Heart left ventricle (tissue), 13 donors: ENCODE measurements around the gene CDH10.

ENCODE experiments used
- CTCF ChIP-seq, 12 donors: fragments of 200-600 bp; sonication (generic) in 4 of 12; IDR thresholded peaks; one replicate each; pipeline versions ENCODE4 v1.5.0 to v1.8.0; 2018 to 2022; ENCODE audit warnings: antibody characterized with exemption in 12 of 12, mild to moderate bottlenecking in 5 of 12
- POLR2A ChIP-seq, 2 donors: fragments of 450-650 bp; IDR thresholded peaks; one replicate each; pipeline ENCODE4 v1.6.1; 2017; ENCODE audit warnings: antibody characterized with exemption in 2 of 2, mild to moderate bottlenecking in 2 of 2, moderate library complexity in 2 of 2
- donor health status: ischemic (EF 13 %, LVEDD 7.1; RV severe dilation, severe dysfunction).
- donor health status: DM: no; HTN: yes; CAD: no.
- donor health status: DM: no; HTN: no; CAD: no.
- donor health status: ischemic (EF 25% LVEDD 6.9; RV normal size, moderate dysfunction).
- donor health status: ischemic (EF 25% LVEDD 5.7; RV mildly dilated, moderate dysfunction).
- donor health status: ischemic (EF 35%, LVEDD 5.7; RV mildly dilated, moderate dysfunction).
- donor health status: nonischemic (EF 11% LVEDD 7.7; RV severe dilation, severe dysfunction).
- donor health status: DM: yes; HTN: yes; CAD: no.
- donor health status: PGD.
- donor health status: ischemic (EF 29% LVEDD 5.4; RV normal size, mild dysfunction).
- donor health status: nonischemic (EF 23%, LVEDD 6.1; RV moderate dilation, normal function).

GRCh38 chr5:24491490-24491889, 153.3 kb downstream of the CDH10 start:
- no peak for TF ChIP-seq CTCF (IDR thresholded peaks at IDR 0.05)
- TF ChIP-seq POLR2A (IDR thresholded peaks at IDR 0.05): no peak
